HG03442 (cell line): ENCODE results near the gene MSRB3.
"Not testable (repeated sequence)": the region's sequence is repeated elsewhere in the genome, so short reads cannot be mapped to it uniquely, and the experiment has no call there.

ENCODE experiments used
- ATAC-seq: cut with Tn5 transposase; IDR thresholded peaks from one replicate; pipeline ENCODE4 v1.9.1; 2021; ENCODE audit warnings: mild to moderate bottlenecking, moderate library complexity; ENCODE audit not compliant: unreplicated experiment

The MSRB3 gene

GRCh38 chr12:65285532-65285931 is 7.0 kb downstream of the MSRB3 start:
- ATAC-seq: not testable (repeated sequence)

GRCh38 chr12:65287426-65287825 is 8.9 kb downstream of the MSRB3 start:
- no peak for ATAC-seq

DNA sequence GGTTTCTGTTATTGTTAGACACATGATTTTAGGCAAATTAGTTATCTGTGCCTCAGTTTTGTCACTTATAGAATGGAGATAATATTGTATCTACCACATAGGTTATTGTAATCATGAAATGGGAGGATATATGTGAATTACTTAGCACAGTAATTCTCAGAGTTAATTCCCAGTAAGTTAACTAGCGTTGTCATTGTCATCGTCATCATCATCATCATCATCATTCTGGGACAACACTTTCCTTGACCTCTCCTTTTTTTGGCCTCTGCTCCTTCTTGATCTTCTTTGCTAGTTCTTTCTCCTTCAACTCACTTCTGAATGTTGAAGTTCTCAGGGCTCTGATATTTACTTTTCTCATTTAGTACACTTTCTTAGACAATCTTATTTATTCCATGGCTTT is 13.8 kb downstream of the MSRB3 start:
- no peak for ATAC-seq

DNA sequence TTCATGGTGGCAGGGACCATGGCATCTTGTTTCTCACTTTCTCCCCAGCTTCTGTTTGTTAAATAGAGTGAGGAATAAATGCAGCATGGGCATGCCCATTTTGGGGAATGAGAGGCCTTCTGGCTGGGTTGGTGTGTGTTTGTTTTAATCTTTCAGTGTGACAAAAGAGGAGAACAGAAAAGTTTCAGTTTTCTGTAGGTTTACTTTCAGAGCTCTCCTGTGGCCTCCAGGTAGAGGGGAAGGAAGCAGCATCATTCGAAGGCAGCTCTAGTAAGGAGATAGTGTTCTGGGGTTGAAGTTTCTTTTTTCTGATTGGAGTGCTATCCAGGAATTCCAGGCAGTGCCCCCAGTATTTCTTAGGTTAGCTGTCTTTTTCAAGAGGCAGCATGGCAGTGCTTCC is 15.3 kb downstream of the MSRB3 start:
- ATAC-seq: no peak

- ATAC-seq: no peak
These were observed 16.3 kb downstream of the MSRB3 start for GRCh38 chr12:65294641-65295262.

DNA sequence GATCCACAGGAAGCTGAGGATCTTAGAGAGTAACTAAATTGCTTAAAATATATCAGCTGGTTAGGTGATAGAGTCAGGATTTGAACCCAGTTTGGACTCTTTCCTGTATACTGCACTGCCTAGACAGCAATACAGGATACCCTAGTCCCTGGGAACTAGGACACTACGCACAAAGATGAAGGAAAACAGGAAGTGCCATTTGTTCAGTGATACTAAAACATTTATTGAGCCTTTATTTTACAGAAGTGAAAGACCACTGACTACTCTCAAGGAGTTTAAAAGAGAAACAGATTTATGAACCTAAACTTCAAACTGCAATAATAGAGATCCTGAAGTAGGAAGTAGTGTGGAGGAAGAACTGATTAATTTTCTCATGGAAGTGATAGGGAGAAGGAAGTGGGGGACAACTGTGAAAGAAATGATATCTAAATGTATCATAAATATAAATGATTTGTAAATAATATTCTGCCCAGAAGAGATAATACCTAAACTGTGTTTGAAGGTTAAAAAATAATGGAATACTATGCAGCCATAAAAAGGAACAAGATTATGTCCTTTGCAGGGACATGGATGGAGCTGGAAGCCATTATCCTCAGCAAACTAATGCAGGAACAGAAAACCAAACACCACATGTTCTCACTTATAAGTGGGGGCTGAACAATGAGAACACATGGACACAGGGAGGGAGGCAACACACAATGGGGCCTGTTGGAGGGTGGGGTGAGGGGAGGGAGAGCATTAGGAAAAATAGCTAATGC is 18.2 kb downstream of the MSRB3 start:
- no peak for ATAC-seq

- no peak for ATAC-seq
These were observed 21.6 kb downstream of the MSRB3 start for GRCh38 chr12:65300097-65300496.

- ATAC-seq: no peak
These were observed 22.3 kb downstream of the MSRB3 start for GRCh38 chr12:65300679-65301349.

GRCh38 chr12:65302891-65303290 is 24.4 kb downstream of the MSRB3 start:
- ATAC-seq: no peak

GRCh38 chr12:65305346-65305950 is 27.0 kb downstream of the MSRB3 start:
- no peak for ATAC-seq

GRCh38 chr12:65306366-65307168 is 28.1 kb downstream of the MSRB3 start:
- ATAC-seq: no peak

DNA sequence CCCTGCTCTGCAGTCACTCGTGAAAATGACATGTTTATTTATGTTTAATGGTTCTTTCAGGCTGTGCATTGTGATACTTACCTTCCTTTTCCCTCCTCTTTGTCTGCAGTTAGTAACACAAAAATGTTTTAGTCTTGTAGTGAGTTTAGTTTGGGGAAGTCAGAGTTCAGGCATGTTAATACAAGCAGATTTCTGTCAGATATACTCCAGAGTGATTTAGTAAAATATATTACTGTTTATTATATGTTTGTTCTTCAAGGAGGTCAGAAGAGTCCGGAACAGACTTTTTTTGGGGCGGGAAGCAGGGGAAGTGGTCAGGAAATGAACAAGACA is 28.7 kb downstream of the MSRB3 start:
- no peak for ATAC-seq

DNA sequence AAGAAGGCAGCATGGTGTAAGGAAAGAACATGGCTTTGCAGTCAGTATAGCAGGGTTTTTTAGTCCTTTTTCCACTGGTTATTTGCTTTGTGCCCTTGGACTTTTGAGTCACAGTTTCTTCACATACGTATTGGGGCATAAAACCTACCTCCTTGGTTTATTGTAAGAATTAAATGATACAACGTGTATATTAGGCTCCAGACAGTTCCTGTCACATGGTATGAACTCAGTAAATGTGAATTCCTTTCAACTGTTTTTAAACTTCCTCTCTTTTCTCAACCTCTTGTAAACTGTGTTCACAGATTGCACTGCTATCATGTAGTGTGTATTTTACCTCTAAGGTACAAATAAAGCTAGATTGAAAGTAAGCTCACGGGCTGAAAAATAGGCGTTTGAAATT is 29.5 kb downstream of the MSRB3 start:
- no peak for ATAC-seq

- ATAC-seq: no peak
These were observed 30.2 kb downstream of the MSRB3 start for GRCh38 chr12:65308601-65309071.

DNA sequence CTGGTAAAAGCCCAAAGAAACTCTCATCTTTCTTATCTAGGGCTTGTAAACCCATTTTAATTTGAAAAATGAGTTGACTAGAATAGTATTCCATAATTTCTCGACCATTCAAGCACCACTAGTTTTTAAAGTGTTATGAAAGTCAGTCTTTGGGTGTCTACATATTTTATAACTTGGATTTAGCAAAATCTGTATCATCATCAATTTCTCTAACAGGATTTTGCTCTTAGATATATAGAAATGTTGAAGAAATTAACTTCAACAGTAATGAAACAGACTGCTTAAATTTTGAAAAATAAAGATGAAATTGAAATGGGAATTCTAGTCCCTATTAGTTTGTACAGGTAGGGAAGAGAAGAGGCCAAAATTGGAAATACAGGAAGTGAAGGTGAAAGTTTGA is 32.8 kb downstream of the MSRB3 start:
- ATAC-seq: no peak

DNA sequence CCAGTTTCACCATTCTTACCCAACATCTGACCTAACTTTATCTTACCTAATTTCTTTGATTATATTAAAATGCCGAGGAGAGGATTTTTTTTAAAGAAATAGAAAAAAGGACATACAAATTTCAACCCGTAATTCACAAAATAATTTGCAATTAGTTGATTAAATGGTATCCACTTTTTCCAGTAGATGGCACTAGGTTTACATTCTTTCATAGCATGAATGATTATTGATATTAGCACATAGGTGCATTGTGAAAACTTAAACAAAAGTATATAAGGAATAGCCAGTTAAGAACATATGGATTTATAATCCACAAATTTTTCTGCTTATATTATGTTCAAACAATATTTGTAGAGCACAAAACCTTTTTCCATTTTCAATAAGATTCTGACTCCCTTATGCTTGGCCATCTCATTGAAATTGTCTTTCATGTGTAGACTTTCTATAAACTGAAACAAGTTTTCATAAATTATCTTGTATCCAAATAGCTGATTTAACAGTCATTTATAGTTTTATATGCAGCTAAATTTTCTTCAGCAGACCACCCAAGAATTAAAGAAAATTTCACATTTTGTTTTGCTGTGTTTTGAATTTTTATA is 35.3 kb downstream of the MSRB3 start:
- no peak for ATAC-seq

- not testable (repeated sequence) for ATAC-seq
These were observed 36.8 kb downstream of the MSRB3 start for GRCh38 chr12:65315238-65315637.

DNA sequence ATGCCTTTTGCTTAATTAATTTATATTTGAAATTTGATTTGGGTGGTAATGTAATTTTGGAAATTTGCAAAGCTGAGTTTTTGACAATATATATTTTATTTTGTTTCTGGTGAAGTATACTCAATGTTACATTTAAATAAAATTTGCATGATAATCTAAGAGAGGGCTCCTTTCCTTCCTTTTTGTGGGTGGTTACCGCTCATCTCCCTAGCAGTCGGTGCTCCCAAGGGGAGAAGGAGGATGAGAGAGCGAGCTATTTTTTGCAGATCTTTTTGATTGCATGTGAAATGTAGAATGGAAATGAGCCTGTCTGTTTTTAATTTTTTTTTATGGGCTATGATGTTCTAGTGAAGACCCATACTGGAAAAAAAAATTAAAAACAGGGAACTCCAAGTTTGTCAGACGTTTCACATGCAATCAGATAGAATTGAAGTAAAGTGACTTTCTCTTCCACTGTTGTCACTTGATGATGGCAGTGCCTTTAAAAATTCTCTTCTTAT is 39.8 kb downstream of the MSRB3 start:
- ATAC-seq: no peak

- no peak for ATAC-seq
These were observed 41.3 kb downstream of the MSRB3 start for GRCh38 chr12:65319688-65320200.

DNA sequence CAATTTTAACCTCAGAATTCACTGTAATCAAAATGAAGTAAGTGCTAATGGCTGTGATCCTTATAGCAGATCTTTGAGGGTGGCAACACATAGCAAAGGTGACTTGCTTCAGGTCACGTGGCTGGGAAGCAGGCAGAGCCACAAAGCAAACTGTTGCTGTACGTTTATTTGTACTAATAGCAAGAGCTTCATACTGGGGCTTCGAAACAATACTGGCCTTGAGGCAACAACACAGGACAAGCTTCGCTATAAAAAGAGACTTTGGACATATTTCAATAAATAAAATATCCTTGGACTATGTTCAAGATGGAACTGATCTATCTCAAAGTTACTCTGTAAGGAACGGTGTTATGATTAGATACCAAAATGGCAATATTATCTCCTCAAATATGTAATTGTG is 44.6 kb downstream of the MSRB3 start:
- ATAC-seq: no peak
